ENCODE results near the gene KRT24.

KRT24 gene

GRCh38 chr17:40658396-40658795 is 45.2 kb downstream of the KRT24 start:
- no peak for TF ChIP-seq CTCF (IDR thresholded peaks at IDR 0.05; ENCODE audit: low read depth, low read length)
- H3K27me3 ChIP-seq, result peaks cover 75% of the 10 kb centered on the region
- H3K4me1 ChIP-seq, result no peaks in the 10 kb centered on the region
- H3K9me3 ChIP-seq, result no peaks in the 10 kb centered on the region; the same call in 1 of the 2 replicates
- no peaks in the 10 kb centered on the region for H3K36me3 ChIP-seq
- no peak overlapping the region for H3K4me3 ChIP-seq (ENCODE audit: low read depth, low read length)
- no peak for DNase-seq

- H3K27me3 ChIP-seq, result peaks cover 27% of the 10 kb centered on the region
- no peak for TF ChIP-seq CTCF (IDR thresholded peaks at IDR 0.05; ENCODE audit: low read depth, low read length)
- H3K4me3 ChIP-seq (ENCODE audit: low read depth, low read length), result no peak overlapping the region
- no peaks in the 10 kb centered on the region; the same call in 1 of the 2 replicates for H3K36me3 ChIP-seq
- DNase-seq, result no peak
- no peaks in the 10 kb centered on the region for H3K9me3 ChIP-seq
- peaks cover 3% of the 10 kb centered on the region; the same call in 1 of the 2 replicates for H3K4me1 ChIP-seq
Measured at GRCh38 chr17:40651939-40652338, 51.6 kb downstream of the KRT24 start.

GRCh38 chr17:40648384-40648968 is 55.1 kb downstream of the KRT24 start:
- Histone ChIP-seq H3K4me3 (ENCODE audit: low read depth, low read length) (peak overlapping the region; percentile 99), H3K4me1 (peaks cover 3% of the 10 kb centered on the region; the same call in 1 of the 2 replicates), H3K27me3 (no peaks in the 10 kb centered on the region; the same call in 1 of the 2 replicates), H3K9me3 (no peaks in the 10 kb centered on the region), H3K36me3 (peaks cover 19% of the 10 kb centered on the region)
- no peak for TF ChIP-seq CTCF (IDR thresholded peaks at IDR 0.05; ENCODE audit: low read depth, low read length)
- DNase-seq, result no peak
